GM18508 (cell line): Measurements from ENCODE around the gene NKAPD1.
"Not testable (repeated sequence)": the region's sequence is repeated elsewhere in the genome, so short reads cannot be mapped to it uniquely, and the experiment has no call there.

Source experiments
- ATAC-seq: cut with Tn5 transposase; IDR thresholded peaks from one replicate; pipeline ENCODE4 v1.9.1; 2021; ENCODE audit warnings: moderate number of reproducible peaks; ENCODE audit not compliant: insufficient read depth, unreplicated experiment

The NKAPD1 gene

GRCh38 chr11:112073941-112074811 lies at the start of gene NKAPD1, which contains the start of gene PIH1D2:
TSS of gene NKAPD1 (plus strand) at chr11:112074299. CDS start at chr11:112075575, 1,276 bp downstream.
TSS of gene PIH1D2 (minus strand) at chr11:112074017. CDS start at chr11:112073174, 843 bp downstream.
- peak; percentile 74 for ATAC-seq

GRCh38 chr11:112024773-112025678 lies 49.1 kb upstream of the NKAPD1 start, which contains the start of gene DLAT:
TSS of gene DLAT (plus strand) at chr11:112025408. CDS start at chr11:112025473, 65 bp downstream.
- peak; percentile 46 for ATAC-seq

GRCh38 chr11:112025707-112026106 lies 48.4 kb upstream of the NKAPD1 start:
- ATAC-seq, result no peak

- not testable (repeated sequence) for ATAC-seq
Observed at GRCh38 chr11:112026784-112027410, 47.2 kb upstream of the NKAPD1 start.

- ATAC-seq, result no peak
Observed at GRCh38 chr11:112029460-112029859, 44.6 kb upstream of the NKAPD1 start.

- ATAC-seq, result no peak
Observed at GRCh38 chr11:112033902-112034301, 40.2 kb upstream of the NKAPD1 start.

- ATAC-seq, result no peak
Observed at GRCh38 chr11:112037527-112037926, 36.6 kb upstream of the NKAPD1 start.

- ATAC-seq, result no peak
Observed at GRCh38 chr11:112042161-112042960, 31.7 kb upstream of the NKAPD1 start.

GRCh38 chr11:112042961-112043304 lies 31.2 kb upstream of the NKAPD1 start:
- no peak for ATAC-seq

GRCh38 chr11:112044961-112045360 lies 29.1 kb upstream of the NKAPD1 start:
- ATAC-seq, result no peak

GRCh38 chr11:112046647-112047046 lies 27.5 kb upstream of the NKAPD1 start:
- ATAC-seq, result not testable (repeated sequence)

GRCh38 chr11:112048256-112048655 lies 25.8 kb upstream of the NKAPD1 start:
- ATAC-seq, result not testable (repeated sequence)

GRCh38 chr11:112049777-112050176 lies 24.3 kb upstream of the NKAPD1 start:
- no peak for ATAC-seq

GRCh38 chr11:112050721-112051120 lies 23.4 kb upstream of the NKAPD1 start:
- no peak for ATAC-seq

GRCh38 chr11:112051768-112052167 lies 22.3 kb upstream of the NKAPD1 start:
- ATAC-seq, result no peak

- ATAC-seq, result no peak
Observed at GRCh38 chr11:112057170-112057569, 16.9 kb upstream of the NKAPD1 start.

GRCh38 chr11:112058103-112058502 lies 16.0 kb upstream of the NKAPD1 start:
- no peak for ATAC-seq

GRCh38 chr11:112062923-112063322 lies 11.2 kb upstream of the NKAPD1 start:
- no peak for ATAC-seq

- ATAC-seq, result no peak
Observed at GRCh38 chr11:112082729-112083128, 8.6 kb downstream of the NKAPD1 start.
